Thoracic aorta (tissue), 2 donors: Measurements from ENCODE around the gene RHEBL1. TPM values are rescaled to one million over a fixed set of nuclear protein-coding genes. Genes with fewer than 3 reads are reported as not detected.

ENCODE experiments used
- ATAC-seq: fragments of 150-250 bp; one replicate; pipeline ENCODE4 v1.8.0; 2017; ENCODE audit warnings: low read depth; ENCODE audit not compliant: insufficient number of reproducible peaks, low FRiP score
- DNase-seq: peaks from one replicate; pipeline ENCODE4 v3.0.0-alpha.2; 2020; ENCODE audit warnings: low spot score
- H3K27ac ChIP-seq, 2 donors: fragments of 200-600 bp; sonication (generic); 1 replicate in 1 of 2; 2 replicates in 1 of 2; pipeline ENCODE4 v1.5.1; 2016; ENCODE audit warnings: mild to moderate bottlenecking in 2 of 2, moderate library complexity in 2 of 2
- H3K27me3 ChIP-seq: fragments of 200-600 bp; sonication (generic); replicated peaks from 2 replicates; pipeline ENCODE4 v1.6.0; 2016; ENCODE audit warnings: mild to moderate bottlenecking; ENCODE audit not compliant: insufficient read depth
- H3K36me3 ChIP-seq: fragments of 200-600 bp; sonication (generic); one replicate; pipeline ENCODE4 v1.5.1; 2016
- H3K4me1 ChIP-seq, 2 donors: fragments of 200-600 bp; sonication (generic); 1 replicate in 1 of 2; 2 replicates in 1 of 2; pipeline versions ENCODE4 v1.5.1 to v1.6.0; 2016; ENCODE audit warnings: low read depth in 2 of 2, mild to moderate bottlenecking in 1 of 2; ENCODE audit not compliant: control insufficient read depth in 1 of 2
- H3K4me3 ChIP-seq: fragments of 200-600 bp; sonication (generic); 2 replicates; pipeline ENCODE4 v1.5.1; 2016; ENCODE audit warnings: mild to moderate bottlenecking
- H3K9me3 ChIP-seq: fragments of 200-600 bp; sonication (generic); 2 replicates; pipeline ENCODE4 v1.5.1; 2016
- total RNA-seq, 2 donors: library from RNA; depleted of rRNA; stranded (reverse); fragments of >200 nt; gene quantifications; one replicate each; pipeline versions ENCODE4 v1.1.0 to v1.2.3, GENCODE V29; 2016
- TF ChIP-seq, protein P1 (sequence below): fragments of 200-600 bp; sonication (generic); IDR thresholded peaks from one replicate; pipeline ENCODE4 v1.5.1; 2019; ENCODE audit warnings: antibody characterized with exemption

RHEBL1 gene
- total RNA-seq, 2 donors from 2014 or later, result 1.3 TPM; not detected in 1

DNA sequence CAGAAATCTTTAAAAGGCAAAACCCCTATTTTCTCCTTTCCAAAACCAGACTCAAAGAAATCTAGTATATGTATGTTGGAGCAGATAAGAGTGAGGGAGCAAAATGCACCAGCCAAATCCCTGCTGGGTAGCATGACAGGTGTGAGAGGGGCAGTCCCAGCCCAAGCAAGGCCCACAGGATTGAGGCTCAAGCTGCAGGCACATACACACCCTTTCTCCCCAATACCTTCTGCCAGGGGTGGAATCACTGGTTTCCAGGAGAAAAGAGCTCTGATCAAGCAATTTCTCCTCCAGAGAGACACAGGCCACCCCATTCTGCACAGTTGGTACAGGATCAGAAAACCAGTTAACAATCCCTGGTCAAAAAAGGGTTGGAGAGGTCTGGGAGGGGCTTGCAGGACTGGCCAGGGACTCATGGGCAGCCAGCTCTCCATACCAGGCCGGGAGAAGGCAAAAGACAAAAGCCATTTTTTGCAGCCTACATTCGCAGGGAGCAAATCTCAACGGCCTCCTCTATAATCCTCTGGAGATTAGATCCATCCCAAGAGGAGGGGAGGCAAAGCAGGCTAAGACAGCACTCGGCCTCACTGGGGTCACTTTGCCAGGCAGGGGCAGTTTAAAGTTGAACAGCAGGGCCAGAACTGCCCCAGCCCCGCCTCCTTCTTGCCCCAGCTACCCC is 11.3 kb downstream of the RHEBL1 start:
- TF ChIP-seq, protein P1, sequence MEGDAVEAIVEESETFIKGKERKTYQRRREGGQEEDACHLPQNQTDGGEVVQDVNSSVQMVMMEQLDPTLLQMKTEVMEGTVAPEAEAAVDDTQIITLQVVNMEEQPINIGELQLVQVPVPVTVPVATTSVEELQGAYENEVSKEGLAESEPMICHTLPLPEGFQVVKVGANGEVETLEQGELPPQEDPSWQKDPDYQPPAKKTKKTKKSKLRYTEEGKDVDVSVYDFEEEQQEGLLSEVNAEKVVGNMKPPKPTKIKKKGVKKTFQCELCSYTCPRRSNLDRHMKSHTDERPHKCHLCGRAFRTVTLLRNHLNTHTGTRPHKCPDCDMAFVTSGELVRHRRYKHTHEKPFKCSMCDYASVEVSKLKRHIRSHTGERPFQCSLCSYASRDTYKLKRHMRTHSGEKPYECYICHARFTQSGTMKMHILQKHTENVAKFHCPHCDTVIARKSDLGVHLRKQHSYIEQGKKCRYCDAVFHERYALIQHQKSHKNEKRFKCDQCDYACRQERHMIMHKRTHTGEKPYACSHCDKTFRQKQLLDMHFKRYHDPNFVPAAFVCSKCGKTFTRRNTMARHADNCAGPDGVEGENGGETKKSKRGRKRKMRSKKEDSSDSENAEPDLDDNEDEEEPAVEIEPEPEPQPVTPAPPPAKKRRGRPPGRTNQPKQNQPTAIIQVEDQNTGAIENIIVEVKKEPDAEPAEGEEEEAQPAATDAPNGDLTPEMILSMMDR, result no peak
- DNase-seq, result no peak
- Histone ChIP-seq H3K36me3 (peaks cover 4% of the 10 kb centered on the region), H3K4me1 (peaks cover 34 to 55% of the 10 kb centered on the region in 2 donors), H3K9me3 (no peaks in the 10 kb centered on the region), H3K27me3 (no peaks in the 10 kb centered on the region), H3K27ac (peak overlapping the region; percentile 19 to 97), H3K4me3 (peak overlapping the region; percentile 94)
- no peak for ATAC-seq

DNA sequence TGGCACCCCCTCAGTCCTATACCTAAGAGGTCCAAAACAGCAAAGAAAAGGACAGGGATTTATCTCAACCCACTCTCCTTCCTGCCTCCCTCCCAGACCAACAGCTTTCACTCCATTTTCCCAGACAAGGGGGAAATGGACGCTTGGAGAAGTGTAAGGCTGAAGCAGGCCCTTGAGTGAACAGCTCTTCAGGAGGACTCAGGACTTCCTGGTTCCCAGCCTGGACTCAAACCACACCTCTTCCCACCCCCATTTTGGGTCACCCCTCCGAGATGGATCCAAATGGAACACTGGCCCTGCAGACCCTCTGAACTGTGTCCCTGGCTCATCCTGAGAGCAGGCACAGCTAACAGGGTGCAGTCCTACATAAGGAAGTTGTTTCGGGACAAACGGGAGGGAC is 11.9 kb downstream of the RHEBL1 start:
- no peaks in the 10 kb centered on the region for H3K27me3 ChIP-seq
- H3K9me3 ChIP-seq, result no peaks in the 10 kb centered on the region
- DNase-seq, result no peak
- no peak for ATAC-seq
- peak overlapping the region; percentile 94 for H3K4me3 ChIP-seq
- peaks cover 34 to 55% of the 10 kb centered on the region in 2 donors for H3K4me1 ChIP-seq
- TF ChIP-seq, protein P1, result no peak
- H3K36me3 ChIP-seq, result peaks cover 10% of the 10 kb centered on the region
- H3K27ac ChIP-seq, result peak overlapping the region; percentile 2 to 19

DNA sequence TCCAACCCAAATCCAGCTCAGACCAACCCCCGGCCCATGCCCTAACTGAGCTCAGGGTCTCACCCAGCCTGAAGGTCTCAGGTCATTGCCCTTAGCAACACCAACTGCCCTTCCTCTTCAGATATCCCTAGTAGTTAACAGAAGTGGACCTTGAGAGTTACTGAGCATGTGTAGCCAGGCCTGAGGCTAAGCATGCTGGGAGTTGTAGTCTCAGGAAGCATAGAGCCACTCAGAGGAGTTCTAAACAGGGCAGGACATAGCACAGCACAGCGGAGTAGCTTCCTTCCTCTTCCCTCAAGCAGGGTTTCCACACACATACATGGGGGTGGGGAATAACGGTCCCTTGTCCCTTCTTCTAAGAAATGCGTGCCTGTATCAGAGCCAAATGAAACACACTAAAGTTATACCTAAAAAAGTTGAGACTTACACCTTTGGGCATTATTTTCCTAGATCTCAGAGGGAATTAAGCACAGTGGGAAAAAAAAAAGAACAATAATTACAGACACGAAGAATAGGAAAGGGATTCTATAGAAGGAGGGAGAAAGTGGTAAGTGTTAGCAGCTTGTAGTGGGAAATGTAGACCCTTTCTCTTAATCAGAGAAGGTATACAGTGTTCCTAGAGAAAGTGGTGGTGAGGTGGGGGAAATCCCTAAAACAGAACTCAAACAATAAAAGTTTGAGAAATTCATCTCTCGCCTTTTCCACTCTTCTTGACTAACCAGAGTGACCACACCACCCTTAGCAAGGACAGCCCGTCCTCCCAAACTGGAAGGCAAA is 13.6 kb downstream of the RHEBL1 start:
- Histone ChIP-seq H3K27ac (no peak overlapping the region), H3K9me3 (no peaks in the 10 kb centered on the region), H3K4me3 (peak overlapping the region; percentile 94), H3K4me1 (peaks cover 34 to 48% of the 10 kb centered on the region in 2 donors), H3K36me3 (peaks cover 28% of the 10 kb centered on the region), H3K27me3 (no peaks in the 10 kb centered on the region)
- DNase-seq (no peak), ATAC-seq (no peak)
- TF ChIP-seq, protein P1, result no peak

DNA sequence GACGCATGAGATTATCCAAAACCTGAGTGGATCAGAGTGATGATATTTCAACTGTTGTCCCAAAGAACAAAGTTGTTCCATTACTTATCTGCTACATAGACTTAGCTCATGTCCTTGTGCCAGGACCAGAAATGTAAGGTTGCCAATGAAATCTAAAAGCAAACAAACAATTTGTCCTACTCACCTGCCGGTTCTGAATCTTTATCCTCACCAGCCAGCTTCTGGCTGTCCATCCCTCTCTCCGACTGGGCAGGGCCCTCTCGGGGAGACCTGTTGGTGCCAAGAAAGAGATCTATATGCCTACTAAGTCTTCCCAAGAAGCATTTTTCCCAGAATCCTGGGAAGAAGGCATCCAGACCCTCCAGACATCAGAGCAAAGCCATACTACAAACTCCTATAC is 14.7 kb downstream of the RHEBL1 start:
- no peaks in the 10 kb centered on the region for H3K27me3 ChIP-seq
- peaks cover 34 to 47% of the 10 kb centered on the region in 2 donors for H3K4me1 ChIP-seq
- ATAC-seq, result no peak
- H3K9me3 ChIP-seq, result no peaks in the 10 kb centered on the region
- no peak for DNase-seq
- TF ChIP-seq, protein P1, result no peak
- no peak overlapping the region for H3K27ac ChIP-seq
- no peak overlapping the region for H3K4me3 ChIP-seq
- H3K36me3 ChIP-seq, result peaks cover 38% of the 10 kb centered on the region

DNA sequence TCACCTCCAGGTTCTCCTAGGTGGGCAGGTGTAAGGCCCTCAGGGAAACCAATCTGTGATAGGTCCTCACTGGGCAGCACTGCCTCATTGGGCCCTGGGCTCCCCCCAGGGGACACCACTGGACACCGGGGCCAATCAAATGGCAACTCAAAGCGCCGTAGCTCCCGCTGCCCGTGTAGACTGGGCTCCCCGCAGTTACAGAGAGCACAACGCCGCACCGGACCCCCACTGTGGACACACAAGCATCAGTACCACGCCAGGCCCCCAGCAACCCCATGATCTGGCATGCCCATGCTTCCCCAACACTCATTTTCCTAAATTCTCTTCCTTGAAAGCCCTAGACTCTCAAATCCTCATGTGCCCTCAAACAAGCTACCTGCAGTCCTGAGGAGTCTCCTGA is 15.3 kb downstream of the RHEBL1 start:
- Histone ChIP-seq H3K27ac (no peak overlapping the region), H3K9me3 (no peaks in the 10 kb centered on the region), H3K4me1 (peaks cover 34 to 47% of the 10 kb centered on the region in 2 donors), H3K36me3 (peaks cover 44% of the 10 kb centered on the region), H3K4me3 (no peak overlapping the region), H3K27me3 (no peaks in the 10 kb centered on the region)
- ATAC-seq (no peak), DNase-seq (no peak)
- TF ChIP-seq, protein P1, result no peak
